ENCODE data around the gene OR10J1.
"Not testable (repeated sequence)": the region's sequence is repeated elsewhere in the genome, so short reads cannot be mapped to it uniquely, and the experiment has no call there.

OR10J1 gene

GRCh38 chr1:159439422-159439821, at the start of gene OR10J1:
OR10J1 (plus strand) TSS chr1:159439722; CDS start chr1:159439792, 70 bp downstream.
- DNase-seq, result no peak

GRCh38 chr1:159406821-159407220, 32.7 kb upstream of the OR10J1 start:
- DNase-seq, result no peak

- DNase-seq, result no peak
These were observed 30.6 kb upstream of the OR10J1 start for GRCh38 chr1:159408862-159409400.

GRCh38 chr1:159421821-159422220, 17.7 kb upstream of the OR10J1 start:
- no peak for DNase-seq

- DNase-seq, result no peak
These were observed 11.0 kb upstream of the OR10J1 start for GRCh38 chr1:159428536-159428935.

- DNase-seq, result no peak
These were observed 10.3 kb upstream of the OR10J1 start for GRCh38 chr1:159429074-159429861.

GRCh38 chr1:159430985-159431384, 8.5 kb upstream of the OR10J1 start:
- DNase-seq, result no peak

GRCh38 chr1:159431904-159432303, 7.6 kb upstream of the OR10J1 start, which contains the start of gene OR10J4:
OR10J4 (plus strand) TSS chr1:159432204.
- DNase-seq, result no peak

- no peak for DNase-seq
These were observed 3.1 kb upstream of the OR10J1 start for GRCh38 chr1:159436469-159436868.

- DNase-seq, result no peak
These were observed 1.8 kb downstream of the OR10J1 start for GRCh38 chr1:159441360-159441759.

GRCh38 chr1:159442428-159442827, 2.9 kb downstream of the OR10J1 start:
- no peak for DNase-seq

GRCh38 chr1:159443066-159443750, 3.7 kb downstream of the OR10J1 start:
- no peak for DNase-seq

GRCh38 chr1:159444511-159444910, 5.0 kb downstream of the OR10J1 start:
- no peak for DNase-seq

GRCh38 chr1:159448181-159448580, 8.7 kb downstream of the OR10J1 start:
- no peak for DNase-seq

GRCh38 chr1:159449605-159450004, 10.1 kb downstream of the OR10J1 start:
- not testable (repeated sequence) for DNase-seq

- DNase-seq, result no peak
These were observed 20.0 kb downstream of the OR10J1 start for GRCh38 chr1:159459551-159459950.

- no peak for DNase-seq
These were observed 25.7 kb downstream of the OR10J1 start for GRCh38 chr1:159465191-159465603.

- DNase-seq, result no peak
These were observed 28.8 kb downstream of the OR10J1 start for GRCh38 chr1:159468321-159468720.

GRCh38 chr1:159469921-159470533, 30.5 kb downstream of the OR10J1 start:
- no peak for DNase-seq

- DNase-seq, result no peak
These were observed 33.8 kb downstream of the OR10J1 start for GRCh38 chr1:159473335-159473734.

GRCh38 chr1:159474926-159475325, 35.4 kb downstream of the OR10J1 start:
- DNase-seq, result no peak

- DNase-seq, result no peak
These were observed 44.0 kb downstream of the OR10J1 start for GRCh38 chr1:159483501-159483900.

Data from NCI-H1436 treated with DMSO at 0.1 percent for 48 hours (cell line).